Peyer's patch (tissue), 4 donors: ENCODE measurements around the gene NANS.

Experiments
- POLR2A ChIP-seq, 2 donors: fragments of 450-650 bp; IDR thresholded peaks; one replicate each; pipeline ENCODE4 v1.5.1; 2017; ENCODE audit warnings: antibody characterized with exemption in 2 of 2, mild to moderate bottlenecking in 2 of 2, moderate library complexity in 2 of 2
- TF ChIP-seq, protein P1 (sequence below), 6 experiments: fragments of 450-650 bp in 4 of 6; fragments of 200-600 bp in 2 of 6; sonication (generic) in 1 of 6; IDR thresholded peaks; one replicate each; pipeline ENCODE4 v1.5.1; 2017 to 2019; ENCODE audit warnings: antibody characterized with exemption in 6 of 6, mild to moderate bottlenecking in 3 of 6, moderate library complexity in 1 of 6

DNA sequence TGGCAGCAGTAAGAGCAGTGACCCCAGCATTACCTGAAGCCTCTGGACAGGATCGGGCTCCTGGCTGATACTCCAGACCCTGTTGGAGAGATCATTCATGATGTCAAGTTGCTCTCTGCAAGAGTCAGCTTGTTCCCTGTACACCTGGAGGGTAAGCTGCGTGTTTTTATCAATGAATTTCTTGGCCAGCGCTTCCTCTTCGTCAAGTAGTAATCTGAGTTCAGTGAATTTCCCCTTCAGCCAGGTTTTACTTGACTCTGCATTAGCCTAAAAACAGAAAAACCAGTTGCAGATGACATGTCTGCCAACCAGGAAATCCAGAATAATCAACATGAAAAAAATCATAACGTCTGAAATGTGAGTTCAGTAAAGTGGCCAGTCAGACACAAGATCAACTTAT is 43.4 kb downstream of the NANS start:
- TF ChIP-seq, protein P1, sequence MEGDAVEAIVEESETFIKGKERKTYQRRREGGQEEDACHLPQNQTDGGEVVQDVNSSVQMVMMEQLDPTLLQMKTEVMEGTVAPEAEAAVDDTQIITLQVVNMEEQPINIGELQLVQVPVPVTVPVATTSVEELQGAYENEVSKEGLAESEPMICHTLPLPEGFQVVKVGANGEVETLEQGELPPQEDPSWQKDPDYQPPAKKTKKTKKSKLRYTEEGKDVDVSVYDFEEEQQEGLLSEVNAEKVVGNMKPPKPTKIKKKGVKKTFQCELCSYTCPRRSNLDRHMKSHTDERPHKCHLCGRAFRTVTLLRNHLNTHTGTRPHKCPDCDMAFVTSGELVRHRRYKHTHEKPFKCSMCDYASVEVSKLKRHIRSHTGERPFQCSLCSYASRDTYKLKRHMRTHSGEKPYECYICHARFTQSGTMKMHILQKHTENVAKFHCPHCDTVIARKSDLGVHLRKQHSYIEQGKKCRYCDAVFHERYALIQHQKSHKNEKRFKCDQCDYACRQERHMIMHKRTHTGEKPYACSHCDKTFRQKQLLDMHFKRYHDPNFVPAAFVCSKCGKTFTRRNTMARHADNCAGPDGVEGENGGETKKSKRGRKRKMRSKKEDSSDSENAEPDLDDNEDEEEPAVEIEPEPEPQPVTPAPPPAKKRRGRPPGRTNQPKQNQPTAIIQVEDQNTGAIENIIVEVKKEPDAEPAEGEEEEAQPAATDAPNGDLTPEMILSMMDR (IDR thresholded peaks at IDR 0.05): no peak
- TF ChIP-seq POLR2A (IDR thresholded peaks at IDR 0.05): no peak
